PC-3 (cell line): ENCODE results near the gene DYNC2I2.

ENCODE experiments used
- CTCF ChIP-seq: fragments of 300-600 bp; sonication (generic); conservative IDR thresholded peaks from 2 replicates; pipeline ENCODE4 v1.5.1; 2017; ENCODE audit warnings: antibody characterized with exemption, low read depth, mild to moderate bottlenecking, low read length
- EZH2 ChIP-seq: fragments of 300-600 bp; sonication (generic); IDR thresholded peaks from one replicate; pipeline ENCODE4 v1.6.1; 2017; ENCODE audit warnings: antibody characterized with exemption, mild to moderate bottlenecking, low read length; ENCODE audit not compliant: unreplicated experiment
- EZH2phosphoT487 ChIP-seq: fragments of 300-600 bp; sonication (generic); IDR thresholded peaks from 2 replicates; pipeline ENCODE4 v1.6.1; 2018; ENCODE audit warnings: mild to moderate bottlenecking, antibody characterized with exemption, low read length, borderline replicate concordance

- TF ChIP-seq CTCF (no peak), EZH2 (no peak), EZH2phosphoT487 (no peak)
Measured at GRCh38 chr9:128626181-128626580, 30.5 kb downstream of the DYNC2I2 start.
